Stimulated activated CD8-positive, alpha-beta memory T cell treated with anti-CD3 and anti-CD28 coated beads, Interleukin-12 subunit alpha, Interleukin-12 subunit beta, amount 100 ng/mL, for 24 hours (primary cell): Measurements from ENCODE around the gene ATF7.

Source experiments
- DNase-seq: peaks from one replicate; pipeline ENCODE4 v3.0.0-alpha.2; 2020; ENCODE audit errors: extremely low read depth

The ATF7 gene

DNA sequence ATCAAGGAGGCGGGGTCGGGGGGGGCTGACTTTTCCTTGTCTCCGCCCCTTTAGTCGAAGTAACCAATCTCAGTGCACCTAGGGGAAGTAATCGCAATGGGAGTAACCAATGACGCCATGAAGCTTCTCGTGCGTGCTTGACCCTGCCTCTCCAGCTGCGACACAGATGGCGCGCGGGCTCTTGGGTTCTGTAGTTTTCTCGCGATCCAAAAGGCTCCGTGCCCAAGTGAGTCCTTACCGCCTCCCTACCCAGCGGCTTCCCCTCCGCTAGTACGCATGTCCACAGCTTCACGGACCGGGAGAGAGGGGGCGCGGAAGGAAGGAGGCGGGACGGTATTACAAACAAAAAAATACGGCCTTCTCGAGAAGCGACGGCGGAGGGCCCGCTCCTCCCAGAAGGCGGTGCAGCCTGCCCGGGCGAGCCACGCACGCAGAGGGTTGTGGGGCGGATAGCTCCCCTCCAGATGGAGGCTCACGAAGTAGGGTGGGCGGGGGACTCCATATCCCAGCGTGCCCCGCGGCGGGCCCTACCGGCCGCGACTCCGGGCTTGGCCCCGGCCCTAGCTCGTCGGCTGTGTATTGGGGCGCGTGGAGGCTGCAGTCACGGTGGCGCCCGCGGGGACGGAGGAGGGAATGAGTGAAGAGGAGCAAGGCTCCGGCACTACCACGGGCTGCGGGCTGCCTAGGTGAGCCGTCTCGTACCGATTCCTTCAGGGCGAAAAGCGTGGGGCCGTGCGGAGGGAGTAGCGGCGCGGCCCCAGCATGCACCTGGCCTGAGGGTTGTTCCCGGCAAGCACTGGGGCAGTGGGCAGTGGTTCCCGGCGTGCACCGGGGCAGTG, 125.2 kb downstream of the ATF7 start, which contains the start of gene TARBP2:
TARBP2 (plus strand) TSS at position 508 of the 839 bp plus-strand sequence; CDS start at position 634, 126 bp downstream.
- DNase-seq = peak; percentile 86

DNA sequence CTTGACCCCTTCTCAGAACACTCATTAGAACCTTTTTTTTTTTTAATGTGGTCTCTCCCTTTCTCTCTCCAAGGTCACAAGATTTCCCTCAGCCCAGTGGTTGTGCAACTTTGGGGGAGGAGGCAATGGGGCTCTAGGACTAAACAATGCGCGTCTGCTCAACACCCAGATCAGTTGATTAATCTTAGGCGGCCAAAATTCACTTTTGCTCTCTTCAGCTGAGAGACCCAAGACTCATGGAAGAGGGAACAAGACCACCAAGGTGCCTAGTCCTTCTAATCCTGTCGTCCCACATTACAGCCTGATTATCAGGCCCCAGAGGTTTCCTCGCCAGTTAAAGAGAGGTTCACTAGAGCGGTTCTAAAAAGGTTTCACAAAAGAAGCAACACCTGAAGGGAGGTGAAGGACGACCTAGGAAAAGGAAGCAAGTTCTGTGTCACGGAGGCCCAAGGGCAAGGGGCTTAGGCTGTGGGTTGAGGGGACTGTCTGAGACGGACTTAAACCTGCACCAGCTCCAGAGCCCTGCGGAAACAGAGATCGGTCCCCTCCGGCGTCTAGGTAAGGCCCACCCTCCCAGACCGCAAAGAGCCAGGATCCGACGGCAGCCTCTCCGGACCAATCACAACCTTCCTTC, 125.9 kb downstream of the ATF7 start:
- no peak for DNase-seq

DNA sequence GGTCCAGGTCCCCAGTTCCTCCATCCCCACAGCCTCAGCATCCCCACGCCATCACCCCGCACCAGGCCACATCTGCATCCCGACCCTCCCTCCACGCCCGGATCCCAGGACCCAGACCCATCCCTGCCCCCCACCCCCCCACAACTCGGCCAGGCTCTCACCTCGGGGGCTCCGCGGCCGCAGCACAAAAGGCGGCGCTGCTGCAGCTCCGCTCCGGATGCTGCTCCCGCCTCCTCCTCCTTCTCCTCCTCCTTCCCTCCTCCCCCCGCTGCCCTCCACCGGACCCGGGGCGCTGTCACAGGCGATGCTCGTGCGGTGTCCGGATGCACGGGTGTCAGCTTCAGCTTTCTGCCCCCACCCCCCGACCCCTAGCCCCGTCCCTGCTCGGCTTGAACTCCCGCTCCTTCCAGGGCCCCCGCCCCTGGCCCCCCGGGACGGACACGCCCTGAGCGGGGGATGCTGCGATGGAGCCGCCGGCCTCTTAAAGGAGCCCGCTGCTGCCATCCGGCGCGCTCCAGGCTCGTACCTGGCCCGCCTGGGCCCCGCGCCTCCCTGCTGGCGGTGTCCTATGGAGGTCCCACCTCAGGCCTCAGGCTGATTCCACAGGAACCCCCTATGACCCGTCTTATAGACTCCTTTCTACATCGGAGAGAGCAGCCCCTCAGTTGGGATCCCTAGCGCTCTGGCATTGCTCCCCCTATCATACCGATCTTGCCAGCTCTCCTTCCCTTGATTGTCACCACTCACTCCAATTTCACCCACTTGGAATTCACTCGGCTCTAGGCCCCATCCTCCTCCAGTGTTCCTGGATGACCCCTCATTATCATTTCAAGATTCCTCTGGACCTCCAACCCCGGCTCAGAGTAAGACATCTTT, 126.7 kb downstream of the ATF7 start, which contains the start of gene MAP3K12:
MAP3K12 (minus strand) TSS at position 193 of the 876 bp plus-strand sequence. CDS start 12,067 bp downstream, outside the sequence.
- peak; percentile 27 for DNase-seq

DNA sequence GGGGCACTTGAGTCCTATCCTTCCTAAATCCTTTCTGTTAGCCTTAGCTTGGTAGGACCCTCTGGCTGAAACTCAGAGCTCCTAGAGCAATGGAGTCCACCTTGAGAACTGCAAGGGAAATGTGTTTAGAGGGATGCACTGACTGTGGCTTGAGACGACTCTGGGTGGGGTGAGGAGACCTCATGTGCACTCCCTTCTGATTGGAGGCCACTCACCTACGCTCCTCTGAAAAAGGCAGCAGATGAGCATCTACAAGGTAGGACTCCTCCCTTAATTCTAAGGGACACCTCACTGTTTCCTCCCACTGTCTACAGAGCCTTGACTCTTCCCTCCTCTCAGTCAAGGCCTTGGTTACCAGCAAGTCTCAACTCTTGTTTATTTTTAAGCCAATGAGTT, 127.9 kb downstream of the ATF7 start:
- DNase-seq = no peak

GRCh38 chr12:53497461-53497860, 128.7 kb downstream of the ATF7 start:
- no peak for DNase-seq

GRCh38 chr12:53496752-53497032, 129.5 kb downstream of the ATF7 start:
- DNase-seq = no peak

DNA sequence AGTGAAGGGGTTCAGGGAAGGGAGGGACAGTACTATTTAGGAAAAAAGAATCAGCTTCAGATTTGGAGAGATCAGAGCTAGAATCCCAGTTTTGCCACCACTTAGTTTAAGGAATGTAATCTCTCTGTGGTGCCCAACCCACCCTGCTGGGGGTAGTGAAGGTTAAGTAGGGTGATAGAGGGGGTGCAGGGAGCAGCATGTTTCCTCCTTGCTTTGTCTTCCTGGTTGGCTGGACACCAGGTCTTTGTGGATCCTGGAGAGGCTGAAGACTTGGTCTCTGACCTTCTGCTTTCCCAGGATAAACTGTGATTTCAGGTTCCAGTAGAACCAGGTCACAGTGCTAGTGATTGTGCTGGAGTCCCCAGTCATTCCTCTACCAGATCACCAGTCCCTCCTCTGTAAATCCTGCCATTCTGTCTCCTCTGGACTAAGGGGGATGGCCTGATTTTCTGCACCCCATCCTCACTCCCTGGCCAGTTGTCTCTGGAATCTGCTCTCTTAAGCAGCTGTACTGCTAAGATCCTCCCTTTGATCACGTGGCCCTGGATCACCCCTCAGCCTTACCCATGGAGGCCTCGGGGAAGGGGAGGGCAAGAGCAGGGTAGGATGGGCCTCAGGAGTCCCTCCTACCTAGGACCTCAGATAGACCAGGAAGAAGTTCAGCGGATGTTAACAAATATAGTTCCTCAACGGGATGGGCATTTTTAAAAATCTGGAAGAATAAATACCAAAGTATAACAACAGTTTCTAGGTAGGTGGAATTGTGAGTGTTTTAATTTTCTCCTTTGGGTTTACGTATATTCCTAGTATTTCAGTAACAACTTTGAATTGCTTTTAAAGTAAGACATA, 130.1 kb downstream of the ATF7 start:
- no peak for DNase-seq

- DNase-seq = no peak
These were observed 132.4 kb downstream of the ATF7 start for GRCh38 chr12:53493610-53494391.

GRCh38 chr12:53492830-53493609, 133.2 kb downstream of the ATF7 start:
- DNase-seq = peak; percentile 68

DNA sequence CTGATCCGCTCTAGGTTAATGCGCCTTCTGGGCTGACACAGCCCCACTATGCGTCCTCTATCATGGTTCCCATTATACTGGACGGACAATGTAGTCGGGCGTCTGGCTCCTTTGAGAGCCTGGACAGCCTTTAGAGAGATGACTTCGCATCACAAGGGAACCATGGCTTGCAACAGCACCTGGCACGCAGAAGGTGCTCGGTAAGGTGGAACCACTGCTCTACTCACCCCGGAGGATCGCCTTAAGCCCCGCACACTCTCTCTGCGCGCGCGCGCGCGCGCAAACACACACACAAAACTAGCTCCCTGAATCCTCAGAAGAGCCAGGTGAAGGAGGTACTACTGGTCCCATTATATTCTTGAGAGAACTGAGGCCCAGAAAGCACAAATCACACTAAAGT, 134.0 kb downstream of the ATF7 start:
- no peak for DNase-seq

- no peak for DNase-seq
These were observed 136.8 kb downstream of the ATF7 start for GRCh38 chr12:53489242-53489864.

GRCh38 chr12:53486736-53487487, 139.3 kb downstream of the ATF7 start:
- no peak for DNase-seq

- DNase-seq = no peak
These were observed 140.0 kb downstream of the ATF7 start for GRCh38 chr12:53485955-53486735.

DNA sequence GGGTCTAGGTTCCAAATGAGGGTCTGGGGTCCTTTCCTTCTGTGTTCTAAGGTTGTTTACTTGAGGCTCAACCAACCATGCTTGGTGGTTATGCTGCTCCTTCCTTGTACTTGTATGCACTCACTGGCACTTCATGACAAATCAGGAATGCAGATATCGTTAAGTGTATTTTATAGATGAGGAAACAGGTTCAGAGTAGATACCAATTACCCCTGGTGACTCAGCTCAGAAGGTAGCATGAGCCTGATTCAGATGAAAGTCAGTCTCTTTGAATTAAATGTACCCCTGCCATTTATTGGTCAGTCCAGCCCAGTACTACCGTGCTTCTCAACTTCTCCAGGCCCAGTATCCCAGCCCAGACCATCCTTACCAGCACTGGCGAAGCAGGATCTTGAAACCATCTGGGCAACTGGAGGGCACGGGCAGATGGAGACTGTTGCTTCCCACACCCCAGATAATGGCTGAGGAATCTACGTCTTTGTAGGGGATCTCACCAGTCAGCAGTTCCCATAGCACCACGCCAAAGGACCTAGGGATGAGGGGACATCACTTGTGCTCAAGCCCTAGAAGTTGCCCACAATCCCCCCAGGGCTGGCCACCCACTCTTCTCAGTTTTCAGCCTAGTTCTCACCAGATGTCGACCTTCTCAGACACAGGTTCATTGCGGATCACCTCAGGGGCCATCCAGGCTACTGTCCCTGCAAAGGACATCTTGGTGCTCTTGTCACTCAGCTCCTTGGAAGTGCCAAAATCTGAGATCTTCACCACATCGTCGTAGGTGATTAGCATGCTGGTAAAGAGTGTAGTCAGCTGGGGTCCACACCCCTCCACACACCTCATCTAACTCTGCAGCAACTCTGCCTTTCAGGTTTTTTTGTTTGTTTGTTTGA, 141.3 kb downstream of the ATF7 start:
- DNase-seq = no peak

DNA sequence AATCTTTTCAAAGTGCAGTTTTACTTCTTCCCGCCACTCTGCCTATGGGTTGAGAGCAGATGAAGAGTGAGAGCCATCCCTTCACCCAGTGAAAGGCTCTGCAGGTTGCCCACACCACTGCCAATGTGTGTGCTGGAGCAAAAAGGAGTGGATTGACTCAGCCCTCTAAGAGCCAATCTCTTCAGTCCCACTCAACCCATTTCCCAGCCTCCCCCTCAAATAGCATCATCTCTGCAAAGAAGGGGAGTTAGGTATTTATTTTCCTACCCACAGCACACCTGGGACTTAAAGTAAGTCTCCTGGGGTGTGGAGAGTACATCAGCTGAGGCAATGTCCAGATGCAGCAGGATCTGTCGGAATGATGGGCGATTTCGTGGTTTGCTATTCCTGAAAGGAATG, 142.2 kb downstream of the ATF7 start:
- DNase-seq = no peak

GRCh38 chr12:53483225-53483978, 142.8 kb downstream of the ATF7 start:
- DNase-seq = no peak
